Measurements from ENCODE around the gene ZFPM1. TPM values are rescaled to one million over a fixed set of nuclear protein-coding genes. Genes with fewer than 3 reads are reported as not detected.

The ZFPM1 gene
- total RNA-seq, 1 experiment from 2014 or later: 14.6 TPM

DNA sequence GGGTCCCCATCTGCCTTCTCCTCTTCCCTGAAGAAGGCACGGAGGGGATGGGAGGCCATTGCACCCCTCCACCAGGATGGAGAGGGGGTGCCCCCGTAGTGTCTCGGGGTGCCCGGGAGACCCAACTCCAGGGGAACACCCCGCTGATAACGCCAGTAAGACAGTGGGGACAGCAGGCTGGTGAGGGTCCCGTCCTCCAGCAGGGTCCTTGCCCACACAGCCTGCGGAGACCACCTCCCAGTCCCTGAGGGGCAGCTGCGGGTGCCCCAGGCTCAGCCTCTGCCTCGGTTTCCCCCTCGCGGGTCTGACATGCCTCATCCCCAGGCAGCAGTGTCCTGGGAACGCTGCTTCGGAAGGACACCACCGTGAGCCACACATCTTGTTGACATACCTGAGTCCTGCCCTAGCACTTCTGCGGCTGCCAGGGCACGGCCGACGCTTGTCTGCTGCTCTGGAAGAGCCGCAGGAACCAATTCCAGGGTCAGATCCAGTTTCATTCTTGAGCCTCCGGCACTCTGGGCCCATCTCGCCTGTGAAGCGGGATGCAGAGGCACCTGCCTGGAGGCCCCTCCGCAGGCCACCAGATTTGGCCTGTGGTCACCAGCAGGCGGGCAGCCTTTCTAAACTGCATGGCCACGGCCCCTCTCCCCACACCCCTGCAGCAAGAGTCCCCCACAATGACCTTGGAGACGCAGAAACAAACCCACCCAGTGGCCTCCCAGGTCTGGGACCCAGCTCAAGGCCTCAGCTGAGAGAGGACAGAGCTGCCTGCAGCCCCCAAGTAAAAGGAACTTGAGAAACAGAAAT, 77.2 kb downstream of the ZFPM1 start:
- TF ChIP-seq, protein P1, sequence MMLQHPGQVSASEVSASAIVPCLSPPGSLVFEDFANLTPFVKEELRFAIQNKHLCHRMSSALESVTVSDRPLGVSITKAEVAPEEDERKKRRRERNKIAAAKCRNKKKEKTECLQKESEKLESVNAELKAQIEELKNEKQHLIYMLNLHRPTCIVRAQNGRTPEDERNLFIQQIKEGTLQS (IDR thresholded peaks at IDR 0.05): no peak
- TF ChIP-seq CBX3 (IDR thresholded peaks at IDR 0.05; ENCODE audit: low read depth): no peak
- no peak for TF ChIP-seq SRF (IDR thresholded peaks at IDR 0.05; ENCODE audit: low read depth)
- TF ChIP-seq, protein P2, sequence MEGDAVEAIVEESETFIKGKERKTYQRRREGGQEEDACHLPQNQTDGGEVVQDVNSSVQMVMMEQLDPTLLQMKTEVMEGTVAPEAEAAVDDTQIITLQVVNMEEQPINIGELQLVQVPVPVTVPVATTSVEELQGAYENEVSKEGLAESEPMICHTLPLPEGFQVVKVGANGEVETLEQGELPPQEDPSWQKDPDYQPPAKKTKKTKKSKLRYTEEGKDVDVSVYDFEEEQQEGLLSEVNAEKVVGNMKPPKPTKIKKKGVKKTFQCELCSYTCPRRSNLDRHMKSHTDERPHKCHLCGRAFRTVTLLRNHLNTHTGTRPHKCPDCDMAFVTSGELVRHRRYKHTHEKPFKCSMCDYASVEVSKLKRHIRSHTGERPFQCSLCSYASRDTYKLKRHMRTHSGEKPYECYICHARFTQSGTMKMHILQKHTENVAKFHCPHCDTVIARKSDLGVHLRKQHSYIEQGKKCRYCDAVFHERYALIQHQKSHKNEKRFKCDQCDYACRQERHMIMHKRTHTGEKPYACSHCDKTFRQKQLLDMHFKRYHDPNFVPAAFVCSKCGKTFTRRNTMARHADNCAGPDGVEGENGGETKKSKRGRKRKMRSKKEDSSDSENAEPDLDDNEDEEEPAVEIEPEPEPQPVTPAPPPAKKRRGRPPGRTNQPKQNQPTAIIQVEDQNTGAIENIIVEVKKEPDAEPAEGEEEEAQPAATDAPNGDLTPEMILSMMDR (IDR thresholded peaks at IDR 0.05 in 2 of 3, conservative IDR thresholded peaks at IDR 0.05 in 1 of 3; ENCODE audit: borderline replicate concordance in 1 of 3, insufficient read depth in 1 of 3, low read depth in 2 of 3, low read length in 2 of 3): no peak
- no peak for TF ChIP-seq EZH2phosphoT487 (IDR thresholded peaks at IDR 0.05; ENCODE audit: borderline replicate concordance)
- TF ChIP-seq EZH2 (IDR thresholded peaks at IDR 0.05): no peak
- TF ChIP-seq, protein P3, sequence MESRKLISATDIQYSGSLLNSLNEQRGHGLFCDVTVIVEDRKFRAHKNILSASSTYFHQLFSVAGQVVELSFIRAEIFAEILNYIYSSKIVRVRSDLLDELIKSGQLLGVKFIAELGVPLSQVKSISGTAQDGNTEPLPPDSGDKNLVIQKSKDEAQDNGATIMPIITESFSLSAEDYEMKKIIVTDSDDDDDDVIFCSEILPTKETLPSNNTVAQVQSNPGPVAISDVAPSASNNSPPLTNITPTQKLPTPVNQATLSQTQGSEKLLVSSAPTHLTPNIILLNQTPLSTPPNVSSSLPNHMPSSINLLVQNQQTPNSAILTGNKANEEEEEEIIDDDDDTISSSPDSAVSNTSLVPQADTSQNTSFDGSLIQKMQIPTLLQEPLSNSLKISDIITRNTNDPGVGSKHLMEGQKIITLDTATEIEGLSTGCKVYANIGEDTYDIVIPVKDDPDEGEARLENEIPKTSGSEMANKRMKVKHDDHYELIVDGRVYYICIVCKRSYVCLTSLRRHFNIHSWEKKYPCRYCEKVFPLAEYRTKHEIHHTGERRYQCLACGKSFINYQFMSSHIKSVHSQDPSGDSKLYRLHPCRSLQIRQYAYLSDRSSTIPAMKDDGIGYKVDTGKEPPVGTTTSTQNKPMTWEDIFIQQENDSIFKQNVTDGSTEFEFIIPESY (IDR thresholded peaks at IDR 0.05; ENCODE audit: extremely low read depth, insufficient replicate concordance, low read length): no peak
- no peak for TF ChIP-seq EGR1 (IDR thresholded peaks at IDR 0.05; ENCODE audit: low read depth)
- TF ChIP-seq POLR2AphosphoS5 (IDR thresholded peaks at IDR 0.05; ENCODE audit: low read depth, low read length): no peak
- no peak for TF ChIP-seq POLR2A (IDR thresholded peaks at IDR 0.05; ENCODE audit: borderline replicate concordance, extremely low read depth, insufficient read depth, insufficient read length)
- no peak for TF ChIP-seq JUND (IDR thresholded peaks at IDR 0.05)
- TF ChIP-seq, protein P4, sequence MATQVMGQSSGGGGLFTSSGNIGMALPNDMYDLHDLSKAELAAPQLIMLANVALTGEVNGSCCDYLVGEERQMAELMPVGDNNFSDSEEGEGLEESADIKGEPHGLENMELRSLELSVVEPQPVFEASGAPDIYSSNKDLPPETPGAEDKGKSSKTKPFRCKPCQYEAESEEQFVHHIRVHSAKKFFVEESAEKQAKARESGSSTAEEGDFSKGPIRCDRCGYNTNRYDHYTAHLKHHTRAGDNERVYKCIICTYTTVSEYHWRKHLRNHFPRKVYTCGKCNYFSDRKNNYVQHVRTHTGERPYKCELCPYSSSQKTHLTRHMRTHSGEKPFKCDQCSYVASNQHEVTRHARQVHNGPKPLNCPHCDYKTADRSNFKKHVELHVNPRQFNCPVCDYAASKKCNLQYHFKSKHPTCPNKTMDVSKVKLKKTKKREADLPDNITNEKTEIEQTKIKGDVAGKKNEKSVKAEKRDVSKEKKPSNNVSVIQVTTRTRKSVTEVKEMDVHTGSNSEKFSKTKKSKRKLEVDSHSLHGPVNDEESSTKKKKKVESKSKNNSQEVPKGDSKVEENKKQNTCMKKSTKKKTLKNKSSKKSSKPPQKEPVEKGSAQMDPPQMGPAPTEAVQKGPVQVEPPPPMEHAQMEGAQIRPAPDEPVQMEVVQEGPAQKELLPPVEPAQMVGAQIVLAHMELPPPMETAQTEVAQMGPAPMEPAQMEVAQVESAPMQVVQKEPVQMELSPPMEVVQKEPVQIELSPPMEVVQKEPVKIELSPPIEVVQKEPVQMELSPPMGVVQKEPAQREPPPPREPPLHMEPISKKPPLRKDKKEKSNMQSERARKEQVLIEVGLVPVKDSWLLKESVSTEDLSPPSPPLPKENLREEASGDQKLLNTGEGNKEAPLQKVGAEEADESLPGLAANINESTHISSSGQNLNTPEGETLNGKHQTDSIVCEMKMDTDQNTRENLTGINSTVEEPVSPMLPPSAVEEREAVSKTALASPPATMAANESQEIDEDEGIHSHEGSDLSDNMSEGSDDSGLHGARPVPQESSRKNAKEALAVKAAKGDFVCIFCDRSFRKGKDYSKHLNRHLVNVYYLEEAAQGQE (IDR thresholded peaks at IDR 0.05; ENCODE audit: low read depth): no peak
- no peak for TF ChIP-seq RAD21 (IDR thresholded peaks at IDR 0.05; ENCODE audit: low read depth)
- TF ChIP-seq ZFX (IDR thresholded peaks at IDR 0.05): no peak
- TF ChIP-seq ZNF274 (IDR thresholded peaks at IDR 0.05; ENCODE audit: low read depth, low read length): no peak
- TF ChIP-seq CEBPB (IDR thresholded peaks at IDR 0.05; ENCODE audit: low read depth): no peak
- Histone ChIP-seq H2AFZ (ENCODE audit: low read depth, low read length, poor library complexity, severe bottlenecking) (no peak overlapping the region), H3K9ac (ENCODE audit: low read length) (no peak overlapping the region), H3K9me2 (ENCODE audit: insufficient read depth) (no peaks in the 10 kb centered on the region), H3K4me2 (ENCODE audit: low read length) (no peak overlapping the region), H3K9me3 (ENCODE audit: control insufficient read depth in 1 of 2, insufficient read depth in 1 of 2, low read depth in 1 of 2, low read length in 2 of 2) (no peaks in the 10 kb centered on the region), H3K79me2 (ENCODE audit: insufficient read depth, low read length) (peaks cover 6% of the 10 kb centered on the region; the same call in 1 of the 2 replicates), H3K4me1 (ENCODE audit: control insufficient read depth in 1 of 2, insufficient read depth in 2 of 2, low read length in 2 of 2) (peaks cover 4 to 16% of the 10 kb centered on the region in 2 experiments), H3K4me3 (replicated peaks in 1 of 2; ENCODE audit: low read depth in 1 of 2, low read length in 2 of 2) (no peak overlapping the region), H3K27me3 (ENCODE audit: insufficient read depth, low read length) (no peaks in the 10 kb centered on the region), H3K36me3 (ENCODE audit: control insufficient read depth in 1 of 2, insufficient read depth in 2 of 2, low read length in 2 of 2) (peaks cover 0 to 2% of the 10 kb centered on the region in 2 experiments; a peak in 1 of 4 replicates), H4K20me1 (ENCODE audit: insufficient read depth) (no peaks in the 10 kb centered on the region), H3K27ac (ENCODE audit: low read depth, low read length) (no peak overlapping the region)
- POLR2A ChIA-PET: no interaction called here
- BruUV-seq (replicated peaks): no TSS peak
- RAD21 ChIA-PET (ENCODE audit: low non-redundant PET in 1 of 2, low total read pairs in 2 of 2, uncharacterized antibody in 2 of 2, unreplicated experiment in 2 of 2): no interaction called here
- DNase-seq (ENCODE audit: low read depth, low spot score) (no peak), ATAC-seq (no peak)
- CTCF ChIA-PET: no interaction called here
- intact Hi-C loops (cut with micrococcal nuclease): no loop called here

All from HCT116 (cell line).